ENCODE data around the gene ARID1B. TPM values are rescaled to one million over a fixed set of nuclear protein-coding genes. Genes with fewer than 3 reads are reported as not detected.
A peak's percentile ranks its signal among the peaks of the same experiment; 100 is the strongest.

ARID1B gene
- total and polyA plus RNA-seq, 2 experiments from 2014 or later, result 32.9 to 67.0 TPM

DNA sequence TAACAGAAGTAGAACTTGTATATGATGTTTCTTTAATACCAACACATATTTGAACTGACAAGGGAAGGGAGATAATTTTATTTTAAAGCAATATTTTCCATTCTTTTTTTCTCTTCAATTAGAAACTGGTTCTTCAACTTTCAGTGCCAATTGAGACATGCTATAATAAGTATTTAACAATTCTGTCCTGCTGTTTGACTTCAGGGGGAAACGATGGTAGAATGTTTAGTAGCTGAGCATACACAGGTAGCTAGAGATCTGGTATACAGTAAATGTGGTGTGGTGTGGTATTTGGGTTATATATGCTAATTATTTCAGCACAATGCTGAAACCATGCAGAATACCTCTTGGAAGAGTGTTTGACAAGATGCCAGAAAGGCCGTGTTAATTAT, 156.9 kb downstream of the ARID1B start:
- TF ChIP-seq EZH2 (IDR thresholded peaks at IDR 0.05; ENCODE audit: borderline replicate concordance) (no peak), EZH2phosphoT487 (IDR thresholded peaks at IDR 0.05; ENCODE audit: low read depth, severe bottlenecking, unreplicated experiment) (no peak)
- TF ChIP-seq, protein P1, sequence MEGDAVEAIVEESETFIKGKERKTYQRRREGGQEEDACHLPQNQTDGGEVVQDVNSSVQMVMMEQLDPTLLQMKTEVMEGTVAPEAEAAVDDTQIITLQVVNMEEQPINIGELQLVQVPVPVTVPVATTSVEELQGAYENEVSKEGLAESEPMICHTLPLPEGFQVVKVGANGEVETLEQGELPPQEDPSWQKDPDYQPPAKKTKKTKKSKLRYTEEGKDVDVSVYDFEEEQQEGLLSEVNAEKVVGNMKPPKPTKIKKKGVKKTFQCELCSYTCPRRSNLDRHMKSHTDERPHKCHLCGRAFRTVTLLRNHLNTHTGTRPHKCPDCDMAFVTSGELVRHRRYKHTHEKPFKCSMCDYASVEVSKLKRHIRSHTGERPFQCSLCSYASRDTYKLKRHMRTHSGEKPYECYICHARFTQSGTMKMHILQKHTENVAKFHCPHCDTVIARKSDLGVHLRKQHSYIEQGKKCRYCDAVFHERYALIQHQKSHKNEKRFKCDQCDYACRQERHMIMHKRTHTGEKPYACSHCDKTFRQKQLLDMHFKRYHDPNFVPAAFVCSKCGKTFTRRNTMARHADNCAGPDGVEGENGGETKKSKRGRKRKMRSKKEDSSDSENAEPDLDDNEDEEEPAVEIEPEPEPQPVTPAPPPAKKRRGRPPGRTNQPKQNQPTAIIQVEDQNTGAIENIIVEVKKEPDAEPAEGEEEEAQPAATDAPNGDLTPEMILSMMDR (IDR thresholded peaks at IDR 0.05; ENCODE audit: poor library complexity), result no peak
- Histone ChIP-seq H3K4me1 (ENCODE audit: insufficient read depth) (peaks cover 35% of the 10 kb centered on the region), H3K36me3 (replicated peaks; ENCODE audit: insufficient read depth, low read depth) (no peaks in the 10 kb centered on the region), H3K4me3 (no peak overlapping the region), H3K27ac (peak overlapping the region; percentile 52), H3K9me2 (replicated peaks; ENCODE audit: insufficient read depth) (no peaks in the 10 kb centered on the region), H2AFZ (no peak overlapping the region), H4K20me1 (ENCODE audit: insufficient read depth, poor library complexity, severe bottlenecking) (peaks cover 19% of the 10 kb centered on the region), H3K4me2 (peak overlapping the region; percentile 12), H3K27me3 (no peaks in the 10 kb centered on the region), H3K9me3 (ENCODE audit: low read depth) (no peaks in the 10 kb centered on the region), H3K79me2 (peaks cover 81% of the 10 kb centered on the region)
- 61% methylated on average over 2 of the region's 2 CpGs for WGBS (ENCODE audit: low lambda C conversion rate, missing lambda C conversion rate)
- no peak for DNase-seq (ENCODE audit: low spot score)

DNA sequence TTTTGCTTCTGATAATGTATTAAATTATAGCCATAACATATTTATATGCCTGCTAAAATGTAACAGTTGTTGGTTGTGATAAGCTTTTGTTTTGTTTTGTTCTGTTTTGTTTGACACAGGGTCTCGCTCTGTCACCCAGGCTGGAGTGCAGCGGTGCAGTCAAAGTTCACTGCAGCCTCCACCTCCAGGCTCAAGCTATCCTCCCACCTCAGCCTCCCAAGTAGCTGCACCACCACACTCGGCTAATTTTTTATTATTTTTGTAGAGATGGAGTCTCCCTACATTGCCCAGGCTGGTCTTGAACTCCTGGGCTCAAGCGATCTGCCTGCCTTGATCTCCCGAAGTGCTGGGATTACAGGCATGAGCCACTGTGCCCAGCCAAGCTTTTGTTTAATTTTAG, 157.8 kb downstream of the ARID1B start:
- H3K4me3 ChIP-seq, result no peak overlapping the region
- no peaks in the 10 kb centered on the region for H3K9me3 ChIP-seq (ENCODE audit: low read depth)
- TF ChIP-seq EZH2phosphoT487 (IDR thresholded peaks at IDR 0.05; ENCODE audit: low read depth, severe bottlenecking, unreplicated experiment) (no peak), EZH2 (IDR thresholded peaks at IDR 0.05; ENCODE audit: borderline replicate concordance) (no peak)
- TF ChIP-seq, protein P1 (IDR thresholded peaks at IDR 0.05; ENCODE audit: poor library complexity), result no peak
- no peak overlapping the region for H3K4me2 ChIP-seq
- no peak overlapping the region for H2AFZ ChIP-seq
- DNase-seq (ENCODE audit: low spot score), result no peak
- no peaks in the 10 kb centered on the region for H3K36me3 ChIP-seq (replicated peaks; ENCODE audit: insufficient read depth, low read depth)
- H3K9me2 ChIP-seq (replicated peaks; ENCODE audit: insufficient read depth), result no peaks in the 10 kb centered on the region
- H3K4me1 ChIP-seq (ENCODE audit: insufficient read depth), result peaks cover 44% of the 10 kb centered on the region
- H4K20me1 ChIP-seq (ENCODE audit: insufficient read depth, poor library complexity, severe bottlenecking), result peaks cover 28% of the 10 kb centered on the region
- no peaks in the 10 kb centered on the region for H3K27me3 ChIP-seq
- WGBS (ENCODE audit: low lambda C conversion rate, missing lambda C conversion rate), result 97% methylated on average over 5 of the region's 5 CpGs
- no peak overlapping the region for H3K27ac ChIP-seq
- peaks cover 82% of the 10 kb centered on the region for H3K79me2 ChIP-seq

GRCh38 chr6:156938143-156938542, 161.0 kb downstream of the ARID1B start:
- Histone ChIP-seq H3K27ac (no peak overlapping the region), H3K27me3 (no peaks in the 10 kb centered on the region), H2AFZ (no peak overlapping the region), H3K4me1 (ENCODE audit: insufficient read depth) (peaks cover 43% of the 10 kb centered on the region), H3K4me2 (no peak overlapping the region), H3K9me3 (ENCODE audit: low read depth) (no peaks in the 10 kb centered on the region), H3K79me2 (peaks cover 89% of the 10 kb centered on the region), H3K4me3 (no peak overlapping the region), H3K36me3 (replicated peaks; ENCODE audit: insufficient read depth, low read depth) (no peaks in the 10 kb centered on the region), H3K9me2 (replicated peaks; ENCODE audit: insufficient read depth) (no peaks in the 10 kb centered on the region), H4K20me1 (ENCODE audit: insufficient read depth, poor library complexity, severe bottlenecking) (peaks cover 48% of the 10 kb centered on the region)
- DNase-seq (ENCODE audit: low spot score), result no peak
- WGBS (ENCODE audit: low lambda C conversion rate, missing lambda C conversion rate), result 69% methylated on average over 1 of the region's 1 CpG
- TF ChIP-seq EZH2 (IDR thresholded peaks at IDR 0.05; ENCODE audit: borderline replicate concordance), result no peak
- TF ChIP-seq EZH2phosphoT487 (IDR thresholded peaks at IDR 0.05; ENCODE audit: low read depth, severe bottlenecking, unreplicated experiment), result no peak
- TF ChIP-seq, protein P1 (IDR thresholded peaks at IDR 0.05; ENCODE audit: poor library complexity), result no peak

DNA sequence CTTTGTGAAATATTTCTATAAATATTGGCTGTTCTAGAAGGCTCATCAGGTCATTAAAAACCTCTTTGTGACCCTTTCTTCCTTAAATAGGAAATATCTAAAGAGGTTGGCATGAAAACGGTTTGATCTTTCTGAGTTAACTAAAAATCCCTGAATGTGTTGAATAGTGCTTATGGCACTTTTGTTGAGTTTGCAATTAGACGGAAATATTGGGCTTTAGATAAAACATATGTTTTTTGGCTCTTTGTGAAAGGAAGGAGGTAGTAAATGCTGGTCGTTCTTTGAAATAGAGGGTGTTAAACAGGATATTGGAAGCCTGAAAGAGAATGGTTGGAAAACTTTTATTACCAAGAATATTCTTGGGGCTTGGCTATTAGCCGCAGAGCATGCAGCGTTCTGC, 163.0 kb downstream of the ARID1B start:
- WGBS (ENCODE audit: low lambda C conversion rate, missing lambda C conversion rate), result 49% methylated on average over 5 of the region's 5 CpGs
- no peak overlapping the region for H3K4me2 ChIP-seq
- peaks cover 95% of the 10 kb centered on the region for H3K79me2 ChIP-seq
- H3K4me1 ChIP-seq (ENCODE audit: insufficient read depth), result peaks cover 29% of the 10 kb centered on the region
- H3K9me2 ChIP-seq (replicated peaks; ENCODE audit: insufficient read depth), result no peaks in the 10 kb centered on the region
- TF ChIP-seq EZH2 (IDR thresholded peaks at IDR 0.05; ENCODE audit: borderline replicate concordance), result no peak
- TF ChIP-seq, protein P1 (IDR thresholded peaks at IDR 0.05; ENCODE audit: poor library complexity), result no peak
- no peak for TF ChIP-seq EZH2phosphoT487 (IDR thresholded peaks at IDR 0.05; ENCODE audit: low read depth, severe bottlenecking, unreplicated experiment)
- no peak overlapping the region for H2AFZ ChIP-seq
- DNase-seq (ENCODE audit: low spot score), result no peak
- H3K27me3 ChIP-seq, result no peaks in the 10 kb centered on the region
- peaks cover 59% of the 10 kb centered on the region for H4K20me1 ChIP-seq (ENCODE audit: insufficient read depth, poor library complexity, severe bottlenecking)
- no peaks in the 10 kb centered on the region for H3K36me3 ChIP-seq (replicated peaks; ENCODE audit: insufficient read depth, low read depth)
- no peak overlapping the region for H3K27ac ChIP-seq
- no peak overlapping the region for H3K4me3 ChIP-seq
- H3K9me3 ChIP-seq (ENCODE audit: low read depth), result no peaks in the 10 kb centered on the region
